Measurements from ENCODE around the gene C1orf115. TPM values are rescaled to one million over a fixed set of nuclear protein-coding genes. Genes with fewer than 3 reads are reported as not detected.
A peak's percentile ranks its signal among the peaks of the same experiment; 100 is the strongest.
"Not testable (repeated sequence)": the region's sequence is repeated elsewhere in the genome, so short reads cannot be mapped to it uniquely, and the experiment has no call there.

C1orf115 gene
- total RNA-seq, 4 donors from 2014 or later = 10.8 to 24.0 (median 12.4) TPM

DNA sequence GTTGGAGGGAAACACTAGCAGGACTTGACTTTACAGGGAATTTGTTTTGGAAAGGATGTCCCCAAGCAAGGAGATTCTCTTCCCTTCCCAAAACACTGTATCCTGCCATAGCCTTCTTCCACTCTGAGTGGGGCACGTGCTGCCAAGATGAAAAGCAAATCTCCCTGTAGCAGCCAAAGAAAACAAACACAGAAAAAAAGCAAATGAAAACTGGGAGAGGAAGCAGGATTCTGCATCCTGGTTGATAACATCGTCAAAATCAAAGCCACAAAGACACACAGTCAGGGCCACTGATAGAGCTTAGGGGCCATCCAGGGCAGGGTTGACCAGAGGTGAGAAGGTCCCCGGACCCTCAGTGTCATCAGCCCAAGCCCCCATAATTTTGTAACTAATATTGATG is 42.0 kb downstream of the C1orf115 start:
- H3K4me1 ChIP-seq = peaks cover 0 to 22% (median 16%) of the 10 kb centered on the region in 4 donors
- no peak for DNase-seq (ENCODE audit: extremely low spot score)
- intact Hi-C loops (cut with DNase I) = loop anchor here (2.0 kb wide), 1 partner anchor 41 kb away; the partner anchor contains the start of gene C1orf115
- peak overlapping the region; percentile 55 to 72 (median 69) for H3K27ac ChIP-seq (replicated peaks in 1 of 4)
- no peaks in the 10 kb centered on the region for H3K9me3 ChIP-seq
- TF ChIP-seq, protein P1, sequence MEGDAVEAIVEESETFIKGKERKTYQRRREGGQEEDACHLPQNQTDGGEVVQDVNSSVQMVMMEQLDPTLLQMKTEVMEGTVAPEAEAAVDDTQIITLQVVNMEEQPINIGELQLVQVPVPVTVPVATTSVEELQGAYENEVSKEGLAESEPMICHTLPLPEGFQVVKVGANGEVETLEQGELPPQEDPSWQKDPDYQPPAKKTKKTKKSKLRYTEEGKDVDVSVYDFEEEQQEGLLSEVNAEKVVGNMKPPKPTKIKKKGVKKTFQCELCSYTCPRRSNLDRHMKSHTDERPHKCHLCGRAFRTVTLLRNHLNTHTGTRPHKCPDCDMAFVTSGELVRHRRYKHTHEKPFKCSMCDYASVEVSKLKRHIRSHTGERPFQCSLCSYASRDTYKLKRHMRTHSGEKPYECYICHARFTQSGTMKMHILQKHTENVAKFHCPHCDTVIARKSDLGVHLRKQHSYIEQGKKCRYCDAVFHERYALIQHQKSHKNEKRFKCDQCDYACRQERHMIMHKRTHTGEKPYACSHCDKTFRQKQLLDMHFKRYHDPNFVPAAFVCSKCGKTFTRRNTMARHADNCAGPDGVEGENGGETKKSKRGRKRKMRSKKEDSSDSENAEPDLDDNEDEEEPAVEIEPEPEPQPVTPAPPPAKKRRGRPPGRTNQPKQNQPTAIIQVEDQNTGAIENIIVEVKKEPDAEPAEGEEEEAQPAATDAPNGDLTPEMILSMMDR (IDR thresholded peaks at IDR 0.05) = no peak
- TF ChIP-seq POLR2A (IDR thresholded peaks at IDR 0.05; ENCODE audit: low read depth) = no peak
- no peak for TF ChIP-seq EP300 (IDR thresholded peaks at IDR 0.05)
- no peak for TF ChIP-seq POLR2AphosphoS5 (IDR thresholded peaks at IDR 0.05)
- no peaks in the 10 kb centered on the region for H3K27me3 ChIP-seq
- H3K4me3 ChIP-seq = peak overlapping the region in 2 of 4 donors; percentile 42 to 48
- 33% methylated on average over 3 of the region's 3 CpGs for WGBS
- no peaks in the 10 kb centered on the region for H3K36me3 ChIP-seq

DNA sequence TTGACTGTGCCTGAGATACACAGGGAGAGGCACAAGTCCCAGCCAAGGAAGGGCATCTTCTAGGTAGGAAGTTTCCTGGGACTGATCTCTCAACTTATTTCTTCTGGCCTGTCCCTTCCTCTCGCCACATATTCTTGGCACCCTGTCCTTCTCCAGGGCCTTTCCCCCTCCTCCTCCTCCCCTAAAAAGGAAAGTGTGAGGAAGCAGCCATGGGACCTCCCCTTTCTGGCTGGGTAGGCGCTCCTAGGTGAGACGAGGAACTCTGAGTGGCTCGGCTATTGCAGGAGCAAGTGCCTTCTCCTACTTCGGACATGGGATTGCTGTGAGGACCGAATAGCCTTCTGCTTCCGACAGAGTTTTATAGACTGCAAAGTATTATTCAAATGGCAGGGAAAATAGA is 42.5 kb downstream of the C1orf115 start:
- Histone ChIP-seq H3K4me1 (peaks cover 0 to 22% (median 16%) of the 10 kb centered on the region in 4 donors), H3K36me3 (no peaks in the 10 kb centered on the region), H3K9me3 (no peaks in the 10 kb centered on the region), H3K27me3 (no peaks in the 10 kb centered on the region), H3K4me3 (peak overlapping the region; percentile 6 to 48 (median 37)), H3K27ac (replicated peaks in 1 of 4) (peak overlapping the region; percentile 55 to 72 (median 69))
- peak; percentile 81 for DNase-seq (ENCODE audit: extremely low spot score)
- TF ChIP-seq POLR2A (IDR thresholded peaks at IDR 0.05; ENCODE audit: low read depth) = no peak
- no peak for TF ChIP-seq EP300 (IDR thresholded peaks at IDR 0.05)
- intact Hi-C loops (cut with DNase I) = loop anchor here (2.0 kb wide), 1 partner anchor 42 kb away; the partner anchor contains the start of gene C1orf115
- WGBS = 67% methylated on average over 7 of the region's 7 CpGs

DNA sequence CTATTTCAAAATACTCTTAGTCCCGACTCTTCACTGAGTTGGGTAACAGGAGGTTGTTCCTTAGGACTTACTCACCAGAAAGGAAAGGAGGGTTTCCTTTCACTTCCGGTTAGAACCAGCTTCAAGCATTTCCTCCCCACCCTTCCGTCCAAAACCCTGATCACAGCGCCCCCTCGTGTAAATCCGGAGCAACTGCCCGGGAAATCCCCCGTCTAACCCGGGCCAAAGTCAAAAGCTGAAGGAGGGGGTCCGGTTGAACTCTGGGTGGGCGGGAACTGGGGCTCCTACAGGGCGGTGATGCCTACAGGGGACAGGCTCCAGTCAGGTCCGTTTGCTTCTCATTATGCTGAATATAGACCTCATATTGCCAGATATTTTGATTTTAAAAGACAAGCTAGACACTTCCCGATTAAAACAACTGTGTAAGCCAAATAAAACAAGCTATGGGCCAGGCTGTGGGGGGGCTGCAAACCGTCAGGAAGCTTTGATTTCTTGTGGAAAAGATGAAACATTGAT is 43.0 kb downstream of the C1orf115 start:
- DNase-seq (ENCODE audit: extremely low spot score) = peak; percentile 92
- Histone ChIP-seq H3K27ac (replicated peaks in 1 of 4) (peak overlapping the region; percentile 55 to 72 (median 69)), H3K4me3 (peak overlapping the region; percentile 32 to 48 (median 38)), H3K36me3 (no peaks in the 10 kb centered on the region), H3K27me3 (no peaks in the 10 kb centered on the region), H3K9me3 (no peaks in the 10 kb centered on the region), H3K4me1 (peaks cover 0 to 22% (median 16%) of the 10 kb centered on the region in 4 donors)
- intact Hi-C loops (cut with DNase I) = loop anchor here (2.0 kb wide), 1 partner anchor 42 kb away; the partner anchor contains the start of gene C1orf115
- whole genome bisulfite sequencing = 4% methylated on average over 15 of the region's 15 CpGs
- TF ChIP-seq POLR2AphosphoS5 (IDR thresholded peaks at IDR 0.05) (peak; percentile 42 to 61), EP300 (IDR thresholded peaks at IDR 0.05) (no peak)
- TF ChIP-seq, protein P1 (IDR thresholded peaks at IDR 0.05) = peak; percentile 83 to 96 (median 92)

DNA sequence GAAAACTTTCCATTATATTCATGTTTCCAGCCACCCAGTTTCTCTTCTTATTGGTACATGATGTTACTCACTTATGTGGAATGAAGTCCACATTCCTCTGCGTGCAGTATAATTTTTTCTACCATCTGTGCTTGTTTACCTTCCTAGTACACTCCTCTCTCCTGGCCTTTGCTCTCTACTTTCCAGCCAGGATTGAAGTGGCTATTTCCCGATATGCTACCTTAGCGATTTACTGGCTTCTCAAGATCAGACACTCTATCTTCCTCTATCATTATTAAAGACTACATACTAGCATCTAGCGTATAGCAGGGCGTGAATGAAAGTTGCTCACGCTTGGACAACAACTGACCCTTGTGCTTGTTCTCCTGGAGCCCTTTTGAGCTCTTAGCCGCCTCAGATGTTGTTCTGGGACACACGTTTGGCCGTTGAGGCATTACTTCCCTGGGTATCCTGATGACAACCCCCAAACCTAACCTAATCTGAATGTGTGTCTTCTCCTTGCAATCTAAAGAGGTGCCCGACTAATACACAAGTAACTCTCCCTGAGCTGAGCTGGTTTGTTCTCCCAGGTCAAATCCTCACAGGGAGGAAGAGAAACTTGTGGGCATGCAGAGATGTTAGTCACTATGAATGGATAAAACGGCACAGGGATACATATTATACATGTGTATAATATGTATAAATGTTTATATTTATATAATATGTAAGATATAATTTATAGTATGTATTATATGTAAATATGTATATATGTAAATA is 44.6 kb downstream of the C1orf115 start:
- Histone ChIP-seq H3K27me3 (no peaks in the 10 kb centered on the region), H3K9me3 (no peaks in the 10 kb centered on the region), H3K27ac (replicated peaks in 1 of 4) (no peak overlapping the region), H3K4me3 (no peak overlapping the region), H3K36me3 (no peaks in the 10 kb centered on the region), H3K4me1 (peaks cover 0 to 22% (median 16%) of the 10 kb centered on the region in 4 donors)
- no peak for TF ChIP-seq EP300 (IDR thresholded peaks at IDR 0.05)
- TF ChIP-seq POLR2AphosphoS5 (IDR thresholded peaks at IDR 0.05) = no peak
- no peak for TF ChIP-seq POLR2A (IDR thresholded peaks at IDR 0.05; ENCODE audit: low read depth)
- TF ChIP-seq, protein P1 (IDR thresholded peaks at IDR 0.05) = no peak
- no peak for DNase-seq (ENCODE audit: extremely low spot score)
- intact Hi-C loops (cut with DNase I) = no loop called here
- 85% methylated on average over 11 of the region's 11 CpGs for WGBS

DNA sequence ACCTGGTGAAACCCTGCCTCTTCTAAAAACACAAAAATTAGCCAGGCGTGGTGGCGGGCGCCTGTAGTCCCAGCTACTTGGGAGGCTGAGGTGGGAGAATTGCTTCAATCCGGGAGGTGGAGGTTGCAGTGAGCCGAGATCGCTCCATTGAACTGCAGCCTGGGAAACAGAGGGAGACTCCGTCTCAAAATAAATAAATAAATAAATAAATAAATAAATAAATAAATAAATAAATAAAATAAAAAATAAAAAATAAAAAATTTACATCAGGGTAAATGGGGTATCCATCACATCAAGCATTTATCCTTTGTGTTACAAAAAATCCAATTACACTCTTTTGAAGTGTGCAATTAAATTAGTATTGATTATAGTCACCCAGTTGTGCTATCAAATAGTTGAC is 46.1 kb downstream of the C1orf115 start:
- DNase-seq (ENCODE audit: extremely low spot score); H3K9me3 ChIP-seq; H3K27ac ChIP-seq (replicated peaks in 1 of 4); H3K36me3 ChIP-seq; intact Hi-C loops (cut with DNase I); H3K27me3 ChIP-seq; H3K4me3 ChIP-seq: not testable (repeated sequence)
- peaks cover 0 to 22% (median 16%) of the 10 kb centered on the region in 4 donors for H3K4me1 ChIP-seq
- WGBS = 95% methylated on average over 7 of the region's 7 CpGs

Data from esophagus muscularis mucosa (tissue), 4 donors.